SK-N-SH (cell line): Measurements from ENCODE around the gene NLRP7. TPM values are rescaled to one million over a fixed set of nuclear protein-coding genes. Genes with fewer than 3 reads are reported as not detected.

ENCODE experiments used
- CTCF ChIA-PET: fragments of 300-600, 350-600 bp; formaldehyde crosslinking; extraction: SDS; loops from one replicate; lab custom pipeline; 2021; lab: Yijun Ruan, JAX
- POLR2A ChIA-PET: fragments of 350-600 bp; sonication (Branson Sonifier 250); formaldehyde crosslinking; extraction: SDS; loops from one replicate; lab custom pipeline; 2020; ENCODE audit warnings: antibody characterized with exemption, inconsistent platforms; lab: Yijun Ruan, JAX
- DNase-seq: peaks from one replicate; pipeline ENCODE4 v3.0.0; 2012
- H2AFZ ChIP-seq: fragments of 200-600 bp; sonication (generic); 2 replicates; pipeline ENCODE4 v1.8.1; 2016; ENCODE audit warnings: antibody characterized with exemption, mild to moderate bottlenecking, low read depth
- H3F3A ChIP-seq: fragments of 200-600 bp; sonication (generic); replicated peaks from 2 replicates; pipeline ENCODE3; 2016; ENCODE audit warnings: antibody characterized with exemption, mild to moderate bottlenecking; ENCODE audit not compliant: insufficient read depth
- H3K27ac ChIP-seq, 2 experiments: fragments of 200-500 bp in 1 of 2; fragments of 200-600 bp in 1 of 2; sonication (Bioruptor generic) in 1 of 2; sonication (generic), shearing (Covaris generic) in 1 of 2; 2 replicates each; pipeline versions ENCODE4 v1.5.1 to v1.6.1; 2014 to 2016; ENCODE audit warnings: low read depth in 2 of 2, inconsistent platforms in 1 of 2, low read length in 1 of 2, mild to moderate bottlenecking in 1 of 2, mixed read lengths in 1 of 2
- H3K27me3 ChIP-seq: fragments of 200-600 bp; sonication (generic), shearing (Covaris generic); 2 replicates; pipeline ENCODE4 v1.6.1; 2016; ENCODE audit warnings: mixed run types; ENCODE audit not compliant: insufficient read depth
- H3K36me3 ChIP-seq, 2 experiments: fragments of 200-500 bp in 1 of 2; fragments of 200-600 bp in 1 of 2; sonication (Bioruptor generic) in 1 of 2; sonication (generic) in 1 of 2; replicated peaks in 1 of 2; 2 replicates each; pipeline versions ENCODE3 to v1.5.1; 2014 to 2016; ENCODE audit warnings: low read length in 1 of 2, mild to moderate bottlenecking in 1 of 2; ENCODE audit not compliant: insufficient read depth in 2 of 2, control insufficient read depth in 1 of 2
- H3K4me1 ChIP-seq, 2 experiments: fragments of 200-500 bp in 1 of 2; fragments of 200-600 bp in 1 of 2; sonication (Bioruptor generic) in 1 of 2; sonication (generic), shearing (Covaris generic) in 1 of 2; 2 replicates each; pipeline versions ENCODE4 v1.5.1 to v1.6.1; 2014 to 2016; ENCODE audit warnings: low read depth in 1 of 2, low read length in 1 of 2, mixed run types in 1 of 2; ENCODE audit not compliant: insufficient read depth in 2 of 2, control insufficient read depth in 1 of 2
- H3K4me2 ChIP-seq: fragments of 200-600 bp; sonication (generic), shearing (Covaris generic); 2 replicates; pipeline ENCODE4 v1.6.1; 2017; ENCODE audit warnings: mixed run types
- H3K4me3 ChIP-seq, 2 experiments: fragments of 200-500 bp in 1 of 2; fragments of 200-600 bp in 1 of 2; sonication (Bioruptor generic) in 1 of 2; sonication (generic), shearing (Covaris generic) in 1 of 2; 2 replicates each; pipeline versions ENCODE4 v1.5.1 to v1.8.1; 2014 to 2016; ENCODE audit warnings: low read depth in 2 of 2, inconsistent platforms in 1 of 2, low read length in 1 of 2, mild to moderate bottlenecking in 1 of 2, mixed read lengths in 1 of 2, moderate library complexity in 1 of 2
- H3K79me2 ChIP-seq: fragments of 200-600 bp; sonication (generic); 2 replicates; pipeline ENCODE4 v1.8.1; 2017; ENCODE audit warnings: mild to moderate bottlenecking; ENCODE audit not compliant: insufficient read depth
- H3K9ac ChIP-seq: fragments of 200-600 bp; sonication (generic); 2 replicates; pipeline ENCODE4 v1.6.1; 2017; ENCODE audit warnings: mixed run types
- H3K9me2 ChIP-seq: fragments of 200-600 bp; sonication (generic); 2 replicates; pipeline ENCODE4 v1.6.1; 2017; ENCODE audit warnings: mixed run types
- H3K9me3 ChIP-seq: fragments of 200-600 bp; sonication (generic); 2 replicates; pipeline ENCODE4 v1.6.1; 2017; ENCODE audit warnings: mixed run types, mild to moderate bottlenecking, moderate library complexity
- H4K20me1 ChIP-seq: fragments of 200-600 bp; sonication (generic); 2 replicates; pipeline ENCODE4 v1.6.1; 2017; ENCODE audit warnings: mild to moderate bottlenecking, mixed run types; ENCODE audit not compliant: insufficient read depth
- ELF1 ChIP-seq: IDR thresholded peaks from 2 replicates; pipeline ENCODE4 v1.4.0; 2012
- EP300 ChIP-seq, 2 experiments: IDR thresholded peaks; 2 replicates each; pipeline versions ENCODE4 v1.4.0 to v1.6.1; 2012; ENCODE audit warnings: borderline replicate concordance in 1 of 2, low read depth in 1 of 2, low read length in 1 of 2
- EZH2phosphoT487 ChIP-seq: fragments of 200-600 bp; sonication (generic); IDR thresholded peaks from 2 replicates; pipeline ENCODE4 v1.6.1; 2017; ENCODE audit warnings: low read depth, mixed run types, mild to moderate bottlenecking, antibody characterized with exemption, moderate library complexity, borderline replicate concordance
- FOSL2 ChIP-seq: IDR thresholded peaks from 2 replicates; pipeline ENCODE4 v1.4.0; 2012; ENCODE audit warnings: low read depth, mild to moderate bottlenecking, moderate library complexity, borderline replicate concordance
- FOXJ3 ChIP-seq: sonication (generic); formaldehyde crosslinking; IDR thresholded peaks from 2 replicates; pipeline ENCODE4 v1.5.1; 2020; ENCODE audit warnings: mild to moderate bottlenecking, missing genetic modification reagents
- GATA2 ChIP-seq: sonication (generic); formaldehyde crosslinking; IDR thresholded peaks from 2 replicates; pipeline ENCODE4 v1.5.0; 2020; ENCODE audit warnings: mild to moderate bottlenecking, missing genetic modification reagents
- MEF2A ChIP-seq: IDR thresholded peaks from 2 replicates; pipeline ENCODE4 v1.4.0; 2012; ENCODE audit warnings: low read depth, borderline replicate concordance
- NFIC ChIP-seq: IDR thresholded peaks from 2 replicates; pipeline ENCODE4 v1.4.0; 2012; ENCODE audit warnings: borderline replicate concordance
- POLR2AphosphoS5 ChIP-seq: IDR thresholded peaks from 2 replicates; pipeline ENCODE4 v1.6.1; 2012; ENCODE audit warnings: low read depth, low read length
- RAD21 ChIP-seq: IDR thresholded peaks from 2 replicates; pipeline ENCODE4 v1.6.1; 2012; ENCODE audit warnings: mild to moderate bottlenecking, low read length
- RFX5 ChIP-seq: IDR thresholded peaks from 2 replicates; pipeline ENCODE4 v1.6.1; 2012; ENCODE audit warnings: mild to moderate bottlenecking, improper control_type of control experiment, low read length
- SIN3A ChIP-seq: IDR thresholded peaks from 2 replicates; pipeline ENCODE4 v1.6.1; 2012; ENCODE audit warnings: low read depth, mild to moderate bottlenecking, low read length, moderate library complexity, borderline replicate concordance
- SMC3 ChIP-seq: IDR thresholded peaks from 2 replicates; pipeline ENCODE4 v1.6.1; 2012; ENCODE audit warnings: low read depth, low read length, improper control_type of control experiment
- TCF12 ChIP-seq: IDR thresholded peaks from 2 replicates; pipeline ENCODE4 v1.4.0; 2012
- TEAD4 ChIP-seq: IDR thresholded peaks from 2 replicates; pipeline ENCODE4 v1.4.0; 2012; ENCODE audit warnings: mild to moderate bottlenecking, borderline replicate concordance; ENCODE audit not compliant: insufficient read depth
- WGBS: methylation state at CpG from one replicate; pipeline ENCODE4 v1.1.6; 2017; ENCODE audit warnings: low lambda C conversion rate; 5-methylcytosine and 5-hydroxymethylcytosine counted together
- polyA plus RNA-seq, 3 experiments: library from polyadenylated mRNA; depleted of rRNA; stranded (reverse); fragments of >200 nt; gene quantifications; 2 replicates each; pipeline ENCODE4 v1.2.3, GENCODE V29; 2012
- TF ChIP-seq, protein P1 (sequence below): IDR thresholded peaks from 2 replicates; pipeline ENCODE4 v1.6.1; 2012; ENCODE audit warnings: mild to moderate bottlenecking, low read depth, low read length, moderate library complexity
- TF ChIP-seq, protein P2 (sequence below): IDR thresholded peaks from 2 replicates; pipeline ENCODE4; 2012
- TF ChIP-seq, protein P3 (sequence below): IDR thresholded peaks from 2 replicates; pipeline ENCODE4 v1.4.0; 2012; ENCODE audit warnings: low read depth, borderline replicate concordance

NLRP7 gene
- polyA plus RNA-seq, 1 of the 3 experiments (the other 2 are of a cell fraction) = not detected

DNA sequence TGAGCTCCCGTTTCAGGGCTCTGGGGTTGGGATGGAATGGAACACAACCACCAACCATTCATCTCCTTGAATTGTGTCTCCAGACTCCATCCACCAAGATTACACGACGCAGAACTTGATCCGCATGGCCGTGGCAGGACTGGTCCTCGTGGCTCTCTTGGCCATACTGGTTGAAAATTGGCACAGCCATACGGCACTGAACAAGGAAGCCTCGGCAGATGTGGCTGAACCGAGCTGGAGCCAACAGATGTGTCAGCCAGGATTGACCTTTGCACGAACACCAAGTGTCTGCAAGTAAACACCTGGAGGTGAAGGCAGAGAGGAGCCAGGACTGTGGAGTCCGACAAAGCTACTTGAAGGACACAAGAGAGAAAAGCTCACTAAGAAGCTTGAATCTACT, 57.8 kb downstream of the NLRP7 start:
- H3K79me2 ChIP-seq = no peaks in the 10 kb centered on the region
- H3K4me1 ChIP-seq = no peaks in the 10 kb centered on the region
- H3K4me3 ChIP-seq = no peak overlapping the region
- no peaks in the 10 kb centered on the region for H3K9me2 ChIP-seq
- no peak for TF ChIP-seq RFX5
- TF ChIP-seq TCF12 = no peak
- no peak for TF ChIP-seq SIN3A
- TF ChIP-seq, protein P1, sequence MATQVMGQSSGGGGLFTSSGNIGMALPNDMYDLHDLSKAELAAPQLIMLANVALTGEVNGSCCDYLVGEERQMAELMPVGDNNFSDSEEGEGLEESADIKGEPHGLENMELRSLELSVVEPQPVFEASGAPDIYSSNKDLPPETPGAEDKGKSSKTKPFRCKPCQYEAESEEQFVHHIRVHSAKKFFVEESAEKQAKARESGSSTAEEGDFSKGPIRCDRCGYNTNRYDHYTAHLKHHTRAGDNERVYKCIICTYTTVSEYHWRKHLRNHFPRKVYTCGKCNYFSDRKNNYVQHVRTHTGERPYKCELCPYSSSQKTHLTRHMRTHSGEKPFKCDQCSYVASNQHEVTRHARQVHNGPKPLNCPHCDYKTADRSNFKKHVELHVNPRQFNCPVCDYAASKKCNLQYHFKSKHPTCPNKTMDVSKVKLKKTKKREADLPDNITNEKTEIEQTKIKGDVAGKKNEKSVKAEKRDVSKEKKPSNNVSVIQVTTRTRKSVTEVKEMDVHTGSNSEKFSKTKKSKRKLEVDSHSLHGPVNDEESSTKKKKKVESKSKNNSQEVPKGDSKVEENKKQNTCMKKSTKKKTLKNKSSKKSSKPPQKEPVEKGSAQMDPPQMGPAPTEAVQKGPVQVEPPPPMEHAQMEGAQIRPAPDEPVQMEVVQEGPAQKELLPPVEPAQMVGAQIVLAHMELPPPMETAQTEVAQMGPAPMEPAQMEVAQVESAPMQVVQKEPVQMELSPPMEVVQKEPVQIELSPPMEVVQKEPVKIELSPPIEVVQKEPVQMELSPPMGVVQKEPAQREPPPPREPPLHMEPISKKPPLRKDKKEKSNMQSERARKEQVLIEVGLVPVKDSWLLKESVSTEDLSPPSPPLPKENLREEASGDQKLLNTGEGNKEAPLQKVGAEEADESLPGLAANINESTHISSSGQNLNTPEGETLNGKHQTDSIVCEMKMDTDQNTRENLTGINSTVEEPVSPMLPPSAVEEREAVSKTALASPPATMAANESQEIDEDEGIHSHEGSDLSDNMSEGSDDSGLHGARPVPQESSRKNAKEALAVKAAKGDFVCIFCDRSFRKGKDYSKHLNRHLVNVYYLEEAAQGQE = no peak
- ChIA-PET CTCF (interaction anchor here (1.1 kb wide), 1 partner anchor 8 kb away, joined by 3 read pairs; no protein-coding TSS in a partner anchor), POLR2A (no interaction called here)
- no peaks in the 10 kb centered on the region for H4K20me1 ChIP-seq
- no peaks in the 10 kb centered on the region for H3K9me3 ChIP-seq
- H3K27ac ChIP-seq = no peak overlapping the region
- peaks cover 50% of the 10 kb centered on the region for H3K27me3 ChIP-seq
- H3F3A ChIP-seq = no peaks in the 10 kb centered on the region
- H3K36me3 ChIP-seq = no peaks in the 10 kb centered on the region
- WGBS = 22% methylated on average over 11 of the region's 11 CpGs
- H3K4me2 ChIP-seq = no peak overlapping the region
- no peak for DNase-seq
- H3K9ac ChIP-seq = no peak overlapping the region
- no peak overlapping the region for H2AFZ ChIP-seq

DNA sequence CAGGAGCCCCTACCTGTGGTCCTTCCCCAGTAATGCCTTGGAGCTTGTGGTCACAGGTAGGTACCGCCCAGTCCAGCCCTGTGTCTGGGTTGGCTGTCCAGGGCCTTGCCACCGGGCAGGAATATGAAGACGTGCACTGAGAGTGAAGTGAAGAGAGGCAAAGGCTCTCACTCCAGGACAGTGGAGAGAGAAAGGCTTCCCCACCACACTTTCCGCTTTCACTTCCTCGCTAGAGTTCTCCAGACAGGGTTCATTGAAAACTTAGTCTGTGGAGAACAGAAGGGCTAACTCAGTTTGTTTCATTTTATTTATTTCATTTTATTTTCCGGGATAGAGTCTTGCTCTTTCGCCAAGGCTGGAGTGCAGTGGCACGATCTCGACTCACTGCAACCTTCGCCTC, 59.1 kb downstream of the NLRP7 start:
- ChIA-PET CTCF (interaction anchor here (1.3 kb wide), 1 partner anchor 214 kb away, joined by 3 read pairs; no protein-coding TSS in a partner anchor), POLR2A (no interaction called here)
- DNase-seq = no peak
- Histone ChIP-seq H3K27me3 (peaks cover 53% of the 10 kb centered on the region), H3K4me1 (no peaks in the 10 kb centered on the region), H3K9me3 (no peaks in the 10 kb centered on the region), H3K4me2 (no peak overlapping the region), H2AFZ (no peak overlapping the region), H3K27ac (no peak overlapping the region), H3K9ac (no peak overlapping the region), H3K36me3 (no peaks in the 10 kb centered on the region), H3K79me2 (no peaks in the 10 kb centered on the region), H4K20me1 (no peaks in the 10 kb centered on the region), H3K4me3 (no peak overlapping the region), H3K9me2 (no peaks in the 10 kb centered on the region), H3F3A (no peaks in the 10 kb centered on the region)
- no peak for TF ChIP-seq POLR2AphosphoS5
- TF ChIP-seq, protein P2, sequence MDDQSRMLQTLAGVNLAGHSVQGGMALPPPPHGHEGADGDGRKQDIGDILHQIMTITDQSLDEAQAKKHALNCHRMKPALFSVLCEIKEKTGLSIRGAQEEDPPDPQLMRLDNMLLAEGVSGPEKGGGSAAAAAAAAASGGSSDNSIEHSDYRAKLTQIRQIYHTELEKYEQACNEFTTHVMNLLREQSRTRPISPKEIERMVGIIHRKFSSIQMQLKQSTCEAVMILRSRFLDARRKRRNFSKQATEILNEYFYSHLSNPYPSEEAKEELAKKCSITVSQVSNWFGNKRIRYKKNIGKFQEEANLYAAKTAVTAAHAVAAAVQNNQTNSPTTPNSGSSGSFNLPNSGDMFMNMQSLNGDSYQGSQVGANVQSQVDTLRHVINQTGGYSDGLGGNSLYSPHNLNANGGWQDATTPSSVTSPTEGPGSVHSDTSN = no peak
- TF ChIP-seq GATA2 = no peak
- TF ChIP-seq RFX5 = no peak
- TF ChIP-seq MEF2A = no peak
- no peak for TF ChIP-seq EZH2phosphoT487
- no peak for TF ChIP-seq TCF12
- TF ChIP-seq FOSL2 = no peak
- no peak for TF ChIP-seq ELF1
- no peak for TF ChIP-seq RAD21
- TF ChIP-seq FOXJ3 (CRISPR knock-in tag) = no peak
- no peak for TF ChIP-seq NFIC
- TF ChIP-seq TEAD4 = no peak
- TF ChIP-seq SMC3 = no peak
- TF ChIP-seq EP300 (IDR thresholded peaks at IDR 0.05; ENCODE audit: borderline replicate concordance in 1 of 2, low read depth in 1 of 2, low read length in 1 of 2) = no peak
- TF ChIP-seq, protein P3, sequence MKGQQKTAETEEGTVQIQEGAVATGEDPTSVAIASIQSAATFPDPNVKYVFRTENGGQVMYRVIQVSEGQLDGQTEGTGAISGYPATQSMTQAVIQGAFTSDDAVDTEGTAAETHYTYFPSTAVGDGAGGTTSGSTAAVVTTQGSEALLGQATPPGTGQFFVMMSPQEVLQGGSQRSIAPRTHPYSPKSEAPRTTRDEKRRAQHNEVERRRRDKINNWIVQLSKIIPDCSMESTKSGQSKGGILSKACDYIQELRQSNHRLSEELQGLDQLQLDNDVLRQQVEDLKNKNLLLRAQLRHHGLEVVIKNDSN = no peak
- 9% methylated on average over 10 of the region's 10 CpGs for WGBS
